ENCODE measurements around the gene ADCY5. TPM values are rescaled to one million over a fixed set of nuclear protein-coding genes. Genes with fewer than 3 reads are reported as not detected.

The ADCY5 gene
- total RNA-seq, 1 experiment from 2014 or later: 0.24 TPM

DNA sequence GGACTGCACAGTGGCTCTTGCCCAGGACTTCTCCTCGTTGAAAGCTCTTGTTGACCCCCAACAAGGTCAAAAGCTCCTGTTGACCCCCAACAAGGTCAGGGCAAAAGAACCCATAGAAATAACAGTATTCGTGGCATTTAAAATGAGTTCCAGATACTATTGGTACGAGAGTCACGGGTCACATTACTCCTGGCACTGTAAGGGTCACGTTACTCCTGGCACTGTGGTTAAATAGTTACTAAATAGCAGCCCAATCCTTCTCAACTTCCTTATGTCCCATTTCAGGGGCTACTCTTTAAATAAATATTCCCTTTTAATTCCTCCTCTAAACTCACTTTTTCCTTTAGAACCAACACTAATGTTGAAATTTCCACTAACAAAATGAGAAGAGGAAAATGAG, 18.2 kb upstream of the ADCY5 start:
- H3K9me2 ChIP-seq (ENCODE audit: insufficient read depth): no peaks in the 10 kb centered on the region
- no peak for TF ChIP-seq EZH2 (IDR thresholded peaks at IDR 0.05; ENCODE audit: low read depth)
- TF ChIP-seq, protein P1, sequence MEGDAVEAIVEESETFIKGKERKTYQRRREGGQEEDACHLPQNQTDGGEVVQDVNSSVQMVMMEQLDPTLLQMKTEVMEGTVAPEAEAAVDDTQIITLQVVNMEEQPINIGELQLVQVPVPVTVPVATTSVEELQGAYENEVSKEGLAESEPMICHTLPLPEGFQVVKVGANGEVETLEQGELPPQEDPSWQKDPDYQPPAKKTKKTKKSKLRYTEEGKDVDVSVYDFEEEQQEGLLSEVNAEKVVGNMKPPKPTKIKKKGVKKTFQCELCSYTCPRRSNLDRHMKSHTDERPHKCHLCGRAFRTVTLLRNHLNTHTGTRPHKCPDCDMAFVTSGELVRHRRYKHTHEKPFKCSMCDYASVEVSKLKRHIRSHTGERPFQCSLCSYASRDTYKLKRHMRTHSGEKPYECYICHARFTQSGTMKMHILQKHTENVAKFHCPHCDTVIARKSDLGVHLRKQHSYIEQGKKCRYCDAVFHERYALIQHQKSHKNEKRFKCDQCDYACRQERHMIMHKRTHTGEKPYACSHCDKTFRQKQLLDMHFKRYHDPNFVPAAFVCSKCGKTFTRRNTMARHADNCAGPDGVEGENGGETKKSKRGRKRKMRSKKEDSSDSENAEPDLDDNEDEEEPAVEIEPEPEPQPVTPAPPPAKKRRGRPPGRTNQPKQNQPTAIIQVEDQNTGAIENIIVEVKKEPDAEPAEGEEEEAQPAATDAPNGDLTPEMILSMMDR (conservative IDR thresholded peaks at IDR 0.05): no peak
- no peak overlapping the region for H2AFZ ChIP-seq
- POLR2A ChIA-PET (ENCODE audit: unreplicated experiment): no interaction called here
- no peak overlapping the region for H3K4me3 ChIP-seq
- no peak for DNase-seq
- H3K4me2 ChIP-seq: no peak overlapping the region
- H3F3A ChIP-seq (ENCODE audit: insufficient read depth, low read depth): no peaks in the 10 kb centered on the region
- CTCF ChIA-PET: no interaction called here
- intact Hi-C loops (cut with micrococcal nuclease; ENCODE audit: unreplicated experiment): no loop called here
- no peaks in the 10 kb centered on the region for H3K27me3 ChIP-seq (ENCODE audit: insufficient read depth, low read depth)
- H4K20me1 ChIP-seq (ENCODE audit: insufficient read depth): no peaks in the 10 kb centered on the region
- H3K36me3 ChIP-seq (ENCODE audit: low read depth): no peaks in the 10 kb centered on the region
- no peaks in the 10 kb centered on the region for H3K9me3 ChIP-seq (ENCODE audit: insufficient read depth, low read depth)
- H3K4me1 ChIP-seq (replicated peaks; ENCODE audit: insufficient read depth): no peaks in the 10 kb centered on the region
- H3K79me2 ChIP-seq (ENCODE audit: low read depth): no peaks in the 10 kb centered on the region
- BruUV-seq (replicated peaks): no TSS peak
- H3K27ac ChIP-seq: no peak overlapping the region

DNA sequence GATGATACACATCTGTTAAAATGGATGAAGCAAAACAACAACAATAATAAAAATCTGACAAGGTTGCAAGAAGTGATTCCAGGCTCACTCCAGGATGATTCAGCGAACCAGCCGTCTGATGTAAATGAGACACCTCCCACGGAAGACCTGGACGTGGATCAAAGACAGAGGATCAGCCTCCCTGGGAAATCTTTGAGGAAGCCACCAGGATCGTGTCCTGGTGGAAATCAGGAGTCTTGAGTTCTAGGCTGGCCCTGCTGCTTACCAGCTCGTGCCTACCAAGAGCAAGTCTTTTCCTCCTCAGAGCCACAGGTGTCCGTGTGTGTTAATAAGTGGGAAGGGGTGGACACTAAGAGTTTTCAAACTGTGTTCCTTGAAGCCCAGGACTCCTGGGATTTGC, 15.3 kb upstream of the ADCY5 start:
- Histone ChIP-seq H3K4me1 (replicated peaks; ENCODE audit: insufficient read depth) (no peaks in the 10 kb centered on the region), H3K4me2 (no peak overlapping the region), H3K4me3 (no peak overlapping the region), H3K9me3 (ENCODE audit: insufficient read depth, low read depth) (no peaks in the 10 kb centered on the region), H3K27me3 (ENCODE audit: insufficient read depth, low read depth) (no peaks in the 10 kb centered on the region), H3K79me2 (ENCODE audit: low read depth) (no peaks in the 10 kb centered on the region), H3K27ac (no peak overlapping the region), H3K36me3 (ENCODE audit: low read depth) (no peaks in the 10 kb centered on the region), H2AFZ (no peak overlapping the region), H4K20me1 (ENCODE audit: insufficient read depth) (no peaks in the 10 kb centered on the region), H3K9me2 (ENCODE audit: insufficient read depth) (no peaks in the 10 kb centered on the region), H3F3A (ENCODE audit: insufficient read depth, low read depth) (no peaks in the 10 kb centered on the region)
- ChIA-PET POLR2A (ENCODE audit: unreplicated experiment) (no interaction called here), CTCF (interaction anchor here (0.6 kb wide), 1 partner anchor 10 kb away, joined by 4 read pairs; no protein-coding TSS in a partner anchor)
- no peak for TF ChIP-seq EZH2 (IDR thresholded peaks at IDR 0.05; ENCODE audit: low read depth)
- TF ChIP-seq, protein P1 (conservative IDR thresholded peaks at IDR 0.05): no peak
- DNase-seq: no peak
- intact Hi-C loops (cut with micrococcal nuclease; ENCODE audit: unreplicated experiment): no loop called here
- no TSS peak for BruUV-seq (replicated peaks)

DNA sequence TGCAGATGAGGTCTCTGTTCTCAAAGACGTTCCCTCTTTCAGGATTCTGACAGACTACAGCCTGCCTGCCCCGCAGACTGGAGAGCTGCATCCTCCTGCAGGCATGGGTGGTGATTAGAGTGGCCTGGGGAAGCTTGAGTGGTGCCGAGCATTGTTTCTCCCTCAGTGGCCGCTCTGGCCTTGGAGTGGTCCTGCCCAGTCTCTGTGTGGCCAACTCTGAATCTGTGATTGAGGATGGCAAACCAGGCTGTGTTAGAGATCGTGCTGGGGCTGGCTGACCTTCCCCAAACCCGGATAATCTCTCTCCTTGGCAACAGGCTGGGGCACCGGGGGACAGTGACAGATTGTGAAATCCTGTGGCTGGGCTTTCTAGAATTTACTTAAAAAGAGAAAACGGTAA, 11.0 kb upstream of the ADCY5 start:
- TF ChIP-seq EZH2 (IDR thresholded peaks at IDR 0.05; ENCODE audit: low read depth): no peak
- TF ChIP-seq, protein P1 (conservative IDR thresholded peaks at IDR 0.05): no peak
- no peak for DNase-seq

More for the DNA sequence above, 11.0 kb upstream of the ADCY5 start:
- no peaks in the 10 kb centered on the region for H3K4me1 ChIP-seq (replicated peaks; ENCODE audit: insufficient read depth)
- no peaks in the 10 kb centered on the region for H3K36me3 ChIP-seq (ENCODE audit: low read depth)
- H2AFZ ChIP-seq: no peak overlapping the region
- no peaks in the 10 kb centered on the region for H3K9me3 ChIP-seq (ENCODE audit: insufficient read depth, low read depth)
- ChIA-PET CTCF (no interaction called here), POLR2A (ENCODE audit: unreplicated experiment) (no interaction called here)
- no peaks in the 10 kb centered on the region for H4K20me1 ChIP-seq (ENCODE audit: insufficient read depth)
- no peaks in the 10 kb centered on the region for H3F3A ChIP-seq (ENCODE audit: insufficient read depth, low read depth)
- no peak overlapping the region for H3K4me2 ChIP-seq
- no peaks in the 10 kb centered on the region for H3K9me2 ChIP-seq (ENCODE audit: insufficient read depth)
- no peak overlapping the region for H3K4me3 ChIP-seq
- intact Hi-C loops (cut with micrococcal nuclease; ENCODE audit: unreplicated experiment): no loop called here
- H3K27me3 ChIP-seq (ENCODE audit: insufficient read depth, low read depth): no peaks in the 10 kb centered on the region
- no TSS peak for BruUV-seq (replicated peaks)
- no peak overlapping the region for H3K27ac ChIP-seq
- H3K79me2 ChIP-seq (ENCODE audit: low read depth): no peaks in the 10 kb centered on the region
